Measurements from ENCODE around the gene RAB11FIP2.

GRCh38 chr10:118027397-118027796 lies 19.3 kb downstream of the RAB11FIP2 start:
- no peak for TF ChIP-seq CTCF (conservative IDR thresholded peaks at IDR 0.05 in 1 of 2, IDR thresholded peaks at IDR 0.05 in 1 of 2; ENCODE audit: low read depth in 1 of 2, low read length in 2 of 2)
- TF ChIP-seq EZH2 (IDR thresholded peaks at IDR 0.05; ENCODE audit: low read length, missing control alignments), result no peak

Data from fibroblast of lung (primary cell).